GM12878 (cell line): Measurements from ENCODE around the gene RAF1. TPM values are rescaled to one million over a fixed set of nuclear protein-coding genes. Genes with fewer than 3 reads are reported as not detected.

Experiments
- ATAC-seq: fragments of 200-7000 bp; cut with Tn5 transposase; 3 replicates; pipeline ENCODE4 v1.9.1; 2020; ENCODE audit warnings: mild to moderate bottlenecking, moderate library complexity
- BruUV-seq: library from RNA; stranded (reverse); fragments of 400-500 nt; replicated peaks from 2 replicates; lab custom pipeline; 2021; lab: Mats Ljungman, UMichigan
- CTCF ChIA-PET: fragments of 300-600 bp; sonication (Branson Sonifier 250); formaldehyde crosslinking; extraction: SDS; loops from one replicate; lab custom pipeline; 2021; ENCODE audit warnings: inconsistent platforms; lab: Yijun Ruan, JAX
- POLR2A ChIA-PET: fragments of 350-600 bp; formaldehyde crosslinking; extraction: SDS; loops from one replicate; lab custom pipeline; 2021; ENCODE audit warnings: inconsistent platforms; lab: Charles Lee
- RAD21 ChIA-PET: fragments of 300-600 bp; sonication (Branson Sonifier 250); formaldehyde crosslinking; loops from one replicate; lab custom pipeline; 2023; ENCODE audit warnings: antibody characterized with exemption; ENCODE audit not compliant: unreplicated experiment; lab: Charles Lee
- SMC1A ChIA-PET: fragments of 300-600 bp; sonication (Branson Sonifier 250); formaldehyde crosslinking; loops from one replicate; lab custom pipeline; 2023; ENCODE audit not compliant: unreplicated experiment, uncharacterized antibody; lab: Charles Lee
- DNase-seq: peaks from one replicate; pipeline ENCODE4 v3.0.0-alpha.2; 2011; ENCODE audit warnings: low read depth, low spot score
- FAIRE-seq: peaks from 3 replicates; lab custom pipeline; 2011; peaks lifted over from hg19 to GRCh38; lab: Jason Lieb, UNC
- H2AFZ ChIP-seq: 2 replicates; pipeline ENCODE4 v1.6.0; 2011; ENCODE audit warnings: low read depth, low read length, control low read depth; ENCODE audit not compliant: control insufficient read depth
- H3K27ac ChIP-seq: 2 replicates; pipeline ENCODE4 v1.5.1; 2011; ENCODE audit warnings: control low read depth; ENCODE audit not compliant: control insufficient read depth, insufficient read depth
- H3K27me3 ChIP-seq, 2 experiments: replicated peaks in 1 of 2; 2 replicates each; pipeline versions ENCODE4 v1.6.0 to v1.6.1; 2011; ENCODE audit warnings: low read length in 1 of 2; ENCODE audit not compliant: control insufficient read depth in 2 of 2, insufficient read depth in 2 of 2
- H3K36me3 ChIP-seq, 2 experiments: 2 replicates each; pipeline ENCODE4 v1.5.1; 2011; ENCODE audit warnings: low read length in 1 of 2; ENCODE audit not compliant: control insufficient read depth in 2 of 2, insufficient read depth in 2 of 2
- H3K4me1 ChIP-seq: 2 replicates; pipeline ENCODE4 v1.6.1; 2011; ENCODE audit warnings: mild to moderate bottlenecking, low read length, moderate library complexity, mixed read lengths; ENCODE audit not compliant: control insufficient read depth, insufficient read depth
- H3K4me2 ChIP-seq: 2 replicates; pipeline ENCODE4 v1.6.0; 2011; ENCODE audit warnings: control low read depth; ENCODE audit not compliant: control insufficient read depth, insufficient read depth
- H3K4me3 ChIP-seq: fragments of 200-600 bp; sonication (generic); 2 replicates; pipeline ENCODE4 v1.5.1; 2016
- H3K79me2 ChIP-seq: 2 replicates; pipeline ENCODE4 v1.6.0; 2011; ENCODE audit warnings: low read length; ENCODE audit not compliant: control insufficient read depth, insufficient read depth
- H3K9ac ChIP-seq: 2 replicates; pipeline ENCODE4 v1.8.0; 2011; ENCODE audit warnings: low read length, control low read depth, mixed read lengths; ENCODE audit not compliant: control insufficient read depth, insufficient read depth
- H3K9me3 ChIP-seq: replicated peaks from 3 replicates; pipeline ENCODE4 v1.5.1; 2011; ENCODE audit warnings: mild to moderate bottlenecking, low read length; ENCODE audit not compliant: control insufficient read depth, insufficient read depth
- H4K20me1 ChIP-seq: 2 replicates; pipeline ENCODE4 v1.6.0; 2011; ENCODE audit not compliant: control insufficient read depth, insufficient read depth
- ETV6 ChIP-seq, 2 experiments: fragments of 450-650 bp in 1 of 2; IDR thresholded peaks in 1 of 2; conservative IDR thresholded peaks in 1 of 2; 2 replicates each; pipeline ENCODE4 v1.6.1; 2014; ENCODE audit warnings: antibody characterized with exemption in 1 of 2, borderline replicate concordance in 1 of 2, low read depth in 1 of 2, mild to moderate bottlenecking in 1 of 2, moderate library complexity in 1 of 2
- GATAD2B ChIP-seq: fragments of 450-650 bp; conservative IDR thresholded peaks from 2 replicates; pipeline ENCODE4 v1.6.1; 2017; ENCODE audit warnings: low read depth, mild to moderate bottlenecking, moderate library complexity
- RAD21 ChIP-seq: IDR thresholded peaks from 2 replicates; pipeline ENCODE4 v1.6.1; 2011; ENCODE audit warnings: mild to moderate bottlenecking, low read depth, low read length, moderate library complexity; ENCODE audit not compliant: insufficient read depth
- RELA ChIP-seq: fragments of 450-650 bp; IDR thresholded peaks from 2 replicates; pipeline ENCODE4 v1.8.0; 2014; ENCODE audit warnings: borderline replicate concordance; ENCODE audit not compliant: partially characterized antibody
- SMC3 ChIP-seq: IDR thresholded peaks from 2 replicates; pipeline ENCODE4 v1.6.1; 2011; ENCODE audit warnings: low read length, improper control_type of control experiment, borderline replicate concordance
- YBX1 ChIP-seq: fragments of 450-650 bp; IDR thresholded peaks from 2 replicates; pipeline ENCODE4 v1.6.1; 2016; ENCODE audit warnings: antibody characterized with exemption
- YY1 ChIP-seq: IDR thresholded peaks from 2 replicates; pipeline ENCODE4 v1.6.1; 2011; ENCODE audit warnings: low read depth, mild to moderate bottlenecking, low read length
- WGBS: methylation state at CpG from one replicate; pipeline ENCODE4 v1.1.6; 2016; ENCODE audit warnings: low lambda C conversion rate; ENCODE audit not compliant: insufficient replicate concordance, insufficient coverage; ENCODE audit errors: missing lambda C conversion rate; 5-methylcytosine and 5-hydroxymethylcytosine counted together
- in situ Hi-C: fragments of 300-500 bp; cut with MboI; formaldehyde crosslinking; loops from 9 replicates; pipeline ENCODE4 v1.14.3; 2018; ENCODE audit warnings: mixed read lengths
- intact Hi-C: fragments of 100-400 bp; cut with micrococcal nuclease; formaldehyde crosslinking; loops from one replicate; pipeline ENCODE4 v1.14.2; 2022; ENCODE audit not compliant: unreplicated experiment
- polyA plus RNA-seq, 11 experiments: library from polyadenylated mRNA; depleted of rRNA in 4 of 11; unstranded in 6 of 11; stranded (reverse) in 5 of 11; fragments of >200 nt; fragmentation: Nextera tagmentation in 4 of 11; fragmentation: Illumina TruSeq in 1 of 11; extraction: Ambion mirVana in 4 of 11; extraction: Trizol in 1 of 11; gene quantifications; 1 replicate in 1 of 11; 2 replicates in 10 of 11; pipeline versions ENCODE4 v1.2.1 to v1.2.3, GENCODE V29; 2011 to 2016; ENCODE audit warnings: inconsistent platforms in 2 of 11, missing spikeins in 2 of 11, low read depth in 1 of 11
- total RNA-seq, 4 experiments: library from RNA; depleted of rRNA in 3 of 4; stranded (reverse); fragments of >200 nt in 3 of 4; fragmentation: Illumina TruSeq in 1 of 4; extraction: Trizol in 1 of 4; gene quantifications; 2 replicates each; pipeline versions ENCODE4 v1.2.1 to v1.2.3, GENCODE V29; 2013 to 2021
- TF ChIP-seq, protein P1 (sequence below): fragments of 450-650 bp; IDR thresholded peaks from 2 replicates; pipeline ENCODE4 v1.6.1; 2016; ENCODE audit warnings: mild to moderate bottlenecking
- TF ChIP-seq, protein P2 (sequence below): IDR thresholded peaks from 2 replicates; pipeline ENCODE4 v1.6.1; 2011; ENCODE audit warnings: mild to moderate bottlenecking, low read depth, low read length, moderate library complexity; ENCODE audit not compliant: insufficient replicate concordance
- TF ChIP-seq, protein P3 (sequence below): fragments of 450-650 bp; IDR thresholded peaks from 2 replicates; pipeline ENCODE4 v1.6.1; 2018; ENCODE audit warnings: borderline replicate concordance, mild to moderate bottlenecking; ENCODE audit not compliant: partially characterized antibody

RAF1 gene
- total and polyA plus RNA-seq, 10 of the 15 experiments (the other 5 are each of a cell fraction or from before 2014, with no cell fraction given) = 20.4 to 151 (median 77.8) TPM

DNA sequence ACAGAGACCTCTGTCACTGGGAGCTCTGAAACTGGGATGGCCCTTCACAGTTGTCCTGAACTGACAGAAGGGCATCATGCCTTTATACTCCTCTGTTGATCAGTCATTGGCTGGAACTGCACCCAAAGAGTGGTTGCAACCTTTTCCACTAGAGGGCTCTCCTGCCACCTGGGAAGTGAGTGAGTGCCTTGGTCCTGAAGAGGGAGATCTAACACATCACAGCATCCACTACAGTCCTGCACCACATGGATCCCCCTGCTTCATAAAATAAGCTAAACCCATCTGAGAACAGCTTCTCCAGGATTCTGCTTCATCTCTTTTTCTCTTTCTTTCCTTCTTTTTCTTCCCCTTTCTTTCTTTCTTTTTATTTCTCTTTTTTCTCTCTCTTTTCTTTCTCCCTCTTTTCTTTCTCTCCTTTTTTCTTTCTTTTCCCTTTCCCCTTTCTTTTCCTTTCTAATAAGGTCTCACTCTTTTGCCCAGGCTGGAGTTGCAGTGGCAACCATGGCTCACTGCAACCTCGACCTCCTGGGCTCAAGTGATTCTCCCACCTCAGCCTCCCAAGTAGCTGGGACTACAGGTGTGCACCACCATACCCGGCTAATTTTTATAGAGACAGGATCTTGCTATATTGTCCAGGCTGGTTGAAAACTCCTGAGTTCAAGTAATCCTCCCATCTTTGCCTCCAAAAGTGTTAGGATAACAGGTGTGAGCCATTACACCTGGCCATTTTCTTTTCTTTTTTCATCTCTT, 42.8 kb upstream of the RAF1 start:
- Histone ChIP-seq H3K36me3 (no peaks in the 10 kb centered on the region), H3K27ac (no peak overlapping the region), H3K4me3 (no peak overlapping the region), H3K27me3 (no peaks in the 10 kb centered on the region; a peak in 1 of 4 replicates), H3K79me2 (no peaks in the 10 kb centered on the region), H2AFZ (no peak overlapping the region), H3K4me1 (no peaks in the 10 kb centered on the region), H3K9ac (no peak overlapping the region), H3K9me3 (no peaks in the 10 kb centered on the region), H3K4me2 (no peak overlapping the region), H4K20me1 (no peaks in the 10 kb centered on the region; the same call in 1 of the 2 replicates)
- peak; percentile 100 for ATAC-seq
- BruUV-seq = no TSS peak
- POLR2A ChIA-PET = no interaction called here
- in situ Hi-C loops = loop anchor here (25.0 kb wide), 1 partner anchor 569 kb away; no protein-coding TSS in a partner anchor
- peak; percentile 95 for FAIRE-seq
- 42% methylated on average over 2 of the region's 2 CpGs for WGBS
- CTCF ChIA-PET = interaction anchor here (0.8 to 2.5 kb wide), 18 partner anchors 8 to 185 kb away, joined by 3 to 14 read pairs (median 4); partner anchors contain the start of genes RAF1 and RPL32
- SMC1A ChIA-PET = interaction anchor here (0.8 to 2.7 kb wide), 8 partner anchors 13 to 184 kb away, joined by 3 to 10 read pairs (median 3); partner anchors contain the start of gene RPL32
- intact Hi-C loops = no loop called here
- DNase-seq = peak; percentile 45
- RAD21 ChIA-PET = interaction anchor here (0.8 to 1.5 kb wide), 3 partner anchors 56 to 227 kb away, joined by 3 read pairs; partner anchors contain the start of gene TSEN2
- TF ChIP-seq GATAD2B = no peak
- TF ChIP-seq RAD21 = peak; percentile 73
- TF ChIP-seq ETV6 (conservative IDR thresholded peaks at IDR 0.05 in 1 of 2, IDR thresholded peaks at IDR 0.05 in 1 of 2; ENCODE audit: borderline replicate concordance in 1 of 2, low read depth in 1 of 2) = 0 out of 4 replicates have a peak, but pooled peaks of 1 of the 2 experiments have one; percentile 6
- TF ChIP-seq, protein P1, sequence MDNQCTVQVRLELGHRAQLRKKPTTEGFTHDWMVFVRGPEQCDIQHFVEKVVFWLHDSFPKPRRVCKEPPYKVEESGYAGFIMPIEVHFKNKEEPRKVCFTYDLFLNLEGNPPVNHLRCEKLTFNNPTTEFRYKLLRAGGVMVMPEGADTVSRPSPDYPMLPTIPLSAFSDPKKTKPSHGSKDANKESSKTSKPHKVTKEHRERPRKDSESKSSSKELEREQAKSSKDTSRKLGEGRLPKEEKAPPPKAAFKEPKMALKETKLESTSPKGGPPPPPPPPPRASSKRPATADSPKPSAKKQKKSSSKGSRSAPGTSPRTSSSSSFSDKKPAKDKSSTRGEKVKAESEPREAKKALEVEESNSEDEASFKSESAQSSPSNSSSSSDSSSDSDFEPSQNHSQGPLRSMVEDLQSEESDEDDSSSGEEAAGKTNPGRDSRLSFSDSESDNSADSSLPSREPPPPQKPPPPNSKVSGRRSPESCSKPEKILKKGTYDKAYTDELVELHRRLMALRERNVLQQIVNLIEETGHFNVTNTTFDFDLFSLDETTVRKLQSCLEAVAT = 0 out of 2 replicates have a peak, but pooled peaks have one; percentile 24
- peak; percentile 59; the same call in 1 of the 2 replicates for TF ChIP-seq YY1
- TF ChIP-seq YBX1 = no peak
- peak; percentile 75 for TF ChIP-seq SMC3
- TF ChIP-seq, protein P2, sequence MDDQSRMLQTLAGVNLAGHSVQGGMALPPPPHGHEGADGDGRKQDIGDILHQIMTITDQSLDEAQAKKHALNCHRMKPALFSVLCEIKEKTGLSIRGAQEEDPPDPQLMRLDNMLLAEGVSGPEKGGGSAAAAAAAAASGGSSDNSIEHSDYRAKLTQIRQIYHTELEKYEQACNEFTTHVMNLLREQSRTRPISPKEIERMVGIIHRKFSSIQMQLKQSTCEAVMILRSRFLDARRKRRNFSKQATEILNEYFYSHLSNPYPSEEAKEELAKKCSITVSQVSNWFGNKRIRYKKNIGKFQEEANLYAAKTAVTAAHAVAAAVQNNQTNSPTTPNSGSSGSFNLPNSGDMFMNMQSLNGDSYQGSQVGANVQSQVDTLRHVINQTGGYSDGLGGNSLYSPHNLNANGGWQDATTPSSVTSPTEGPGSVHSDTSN = no peak
- TF ChIP-seq, protein P3, sequence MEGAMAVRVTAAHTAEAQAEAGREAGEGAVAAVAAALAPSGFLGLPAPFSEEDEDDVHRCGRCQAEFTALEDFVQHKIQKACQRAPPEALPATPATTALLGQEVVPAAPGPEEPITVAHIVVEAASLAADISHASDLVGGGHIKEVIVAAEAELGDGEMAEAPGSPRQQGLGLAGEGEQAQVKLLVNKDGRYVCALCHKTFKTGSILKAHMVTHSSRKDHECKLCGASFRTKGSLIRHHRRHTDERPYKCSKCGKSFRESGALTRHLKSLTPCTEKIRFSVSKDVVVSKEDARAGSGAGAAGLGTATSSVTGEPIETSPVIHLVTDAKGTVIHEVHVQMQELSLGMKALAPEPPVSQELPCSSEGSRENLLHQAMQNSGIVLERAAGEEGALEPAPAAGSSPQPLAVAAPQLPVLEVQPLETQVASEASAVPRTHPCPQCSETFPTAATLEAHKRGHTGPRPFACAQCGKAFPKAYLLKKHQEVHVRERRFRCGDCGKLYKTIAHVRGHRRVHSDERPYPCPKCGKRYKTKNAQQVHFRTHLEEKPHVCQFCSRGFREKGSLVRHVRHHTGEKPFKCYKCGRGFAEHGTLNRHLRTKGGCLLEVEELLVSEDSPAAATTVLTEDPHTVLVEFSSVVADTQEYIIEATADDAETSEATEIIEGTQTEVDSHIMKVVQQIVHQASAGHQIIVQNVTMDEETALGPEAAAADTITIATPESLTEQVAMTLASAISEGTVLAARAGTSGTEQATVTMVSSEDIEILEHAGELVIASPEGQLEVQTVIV = no peak
- no peak for TF ChIP-seq RELA
